CD4-positive, alpha-beta T cell treated with Interleukin-2 at 100 ng/mL for 4 hours (primary cell): ENCODE data around the gene TTC29.

Source experiments
- DNase-seq: peaks from one replicate; pipeline ENCODE4 v3.0.0-alpha.2; 2020; ENCODE audit warnings: low spot score

The TTC29 gene

DNA sequence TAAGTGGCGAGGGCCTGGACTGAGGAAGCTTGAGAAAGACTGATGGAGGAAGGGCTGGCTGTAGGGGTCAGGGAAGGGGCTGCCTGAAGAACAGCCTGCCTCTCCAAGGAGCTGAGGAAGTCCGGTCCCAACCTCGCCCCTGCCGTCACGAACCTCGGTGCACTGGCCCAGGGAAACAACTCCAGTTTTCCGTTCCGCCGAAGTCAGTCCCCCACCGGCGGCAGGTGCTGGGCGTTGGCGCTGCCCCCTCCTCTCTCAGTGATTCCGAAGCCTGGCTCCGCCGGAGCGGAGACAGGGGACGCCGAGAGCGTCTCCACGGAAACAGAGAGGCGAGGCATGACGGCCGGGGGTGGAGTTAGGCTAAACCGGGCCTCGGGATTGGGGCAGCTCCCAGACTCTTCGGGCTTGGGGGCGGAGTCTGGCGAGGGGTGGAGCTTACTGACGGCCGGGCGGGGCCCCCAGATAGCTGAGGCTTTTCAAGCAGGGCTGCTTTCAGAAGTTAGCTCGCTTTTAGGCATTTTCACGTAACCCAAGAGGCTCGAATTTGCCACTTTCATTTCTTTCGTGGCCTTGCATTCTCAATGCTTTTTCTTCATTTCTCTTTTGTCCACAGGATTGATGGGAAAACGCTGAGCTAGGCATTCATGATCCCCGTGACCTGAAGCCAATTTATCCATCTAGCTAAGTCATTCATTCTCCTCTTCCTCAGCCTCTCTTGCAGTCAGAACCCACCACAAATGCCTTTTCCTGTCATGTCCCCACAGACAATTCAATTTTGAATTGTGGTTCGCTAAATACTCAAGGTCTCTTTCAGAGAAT is at the start of gene TTC29:
TTC29 (minus strand) TSS at position 309 of the 819 bp plus-strand sequence. CDS start 5,969 bp downstream, outside the sequence.
- peak; percentile 83 for DNase-seq

DNA sequence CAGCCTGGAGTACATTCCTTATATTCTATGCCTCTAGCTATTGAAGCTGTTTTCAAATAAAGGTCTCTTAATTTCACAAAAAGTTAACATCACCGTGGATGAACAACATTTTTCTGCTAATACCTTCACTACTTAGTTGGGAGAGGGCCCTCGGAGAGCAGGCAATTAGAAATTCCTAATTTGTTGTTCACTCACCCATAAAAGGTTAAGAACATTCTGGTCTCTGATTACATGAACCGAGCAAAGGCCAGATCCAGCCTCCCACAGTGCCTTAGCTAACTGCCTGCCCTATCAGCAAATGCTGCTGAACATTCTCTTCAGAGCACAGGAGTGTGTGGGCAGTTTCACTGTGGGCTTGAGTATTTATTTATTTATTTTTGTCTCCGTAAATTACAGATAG is 36.0 kb upstream of the TTC29 start:
- no peak for DNase-seq

DNA sequence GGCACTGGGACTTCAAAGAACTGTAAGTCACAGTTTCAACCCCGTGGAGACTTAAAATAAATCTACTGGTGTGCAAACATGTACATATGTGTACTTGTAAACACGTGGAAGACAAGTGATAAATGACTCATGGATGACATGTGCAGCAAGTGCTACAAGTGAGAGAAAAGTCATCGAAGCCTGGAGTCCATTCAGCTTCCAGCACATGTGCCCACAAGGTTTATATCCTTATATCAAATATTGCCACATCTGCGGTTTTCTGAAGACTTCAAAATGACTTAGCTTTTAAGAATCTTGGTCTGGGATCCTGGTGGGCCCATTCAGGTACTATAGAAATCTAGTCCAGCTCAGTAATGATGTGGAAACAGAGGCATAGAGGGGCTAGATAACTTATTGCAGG is 33.0 kb upstream of the TTC29 start:
- DNase-seq = no peak

DNA sequence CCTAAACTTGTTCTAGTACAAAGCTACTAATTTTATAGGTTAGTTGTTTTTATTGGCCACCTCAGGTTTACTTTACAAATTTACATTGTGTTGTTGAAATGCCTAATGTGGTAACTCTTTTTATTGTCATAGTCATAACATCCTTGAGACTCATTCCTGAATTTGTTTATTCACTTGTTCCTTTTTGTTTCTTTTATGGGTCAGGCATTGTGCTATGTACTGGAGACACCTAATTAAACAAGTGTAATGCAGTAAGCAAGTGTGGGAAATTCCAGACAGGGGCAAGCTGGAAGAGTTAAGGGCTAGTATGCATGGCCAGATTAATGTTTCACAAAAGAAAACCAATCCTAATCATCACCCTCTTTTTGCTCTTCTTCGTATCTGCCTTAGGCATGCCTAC is 30.5 kb upstream of the TTC29 start:
- DNase-seq = no peak

GRCh38 chr4:146975527-146975926 is 29.9 kb upstream of the TTC29 start:
- DNase-seq = no peak

DNA sequence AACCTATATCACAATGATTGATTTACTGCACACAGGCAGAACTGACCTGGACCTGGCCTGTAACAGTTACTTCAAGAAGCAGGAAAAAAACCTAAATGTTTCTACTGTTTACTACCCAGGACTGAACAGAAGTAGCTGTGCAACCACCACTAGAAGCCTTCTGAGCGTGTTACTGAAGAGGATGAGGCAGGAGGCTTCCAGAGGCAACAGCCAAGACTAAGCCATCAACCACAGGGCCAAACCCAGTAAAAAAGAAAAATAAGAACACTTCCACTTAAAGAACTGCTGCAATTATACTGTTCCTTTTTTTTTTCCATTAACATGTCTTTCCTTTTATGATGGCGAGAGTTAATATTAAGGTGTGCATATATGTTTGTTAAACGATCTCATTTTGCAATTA is 29.4 kb upstream of the TTC29 start:
- no peak for DNase-seq

DNA sequence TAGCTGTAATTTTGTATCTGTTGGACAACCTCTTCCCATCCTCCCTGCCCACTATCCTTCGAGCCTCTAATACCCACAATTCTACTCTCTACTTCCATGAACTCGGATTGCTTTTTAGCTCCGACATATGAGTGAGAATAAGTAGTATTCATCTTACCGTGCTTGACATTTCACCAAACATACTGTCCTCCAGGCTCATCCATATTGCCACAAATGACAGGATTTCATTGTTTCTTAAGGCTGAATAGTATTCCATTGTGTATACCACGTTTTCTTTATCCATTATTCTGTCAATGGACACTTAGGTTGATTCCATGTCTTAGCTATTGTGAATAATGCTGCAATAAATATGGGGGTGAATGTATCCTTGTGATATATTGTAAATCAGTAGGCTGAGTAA is 26.4 kb upstream of the TTC29 start:
- DNase-seq = no peak

DNA sequence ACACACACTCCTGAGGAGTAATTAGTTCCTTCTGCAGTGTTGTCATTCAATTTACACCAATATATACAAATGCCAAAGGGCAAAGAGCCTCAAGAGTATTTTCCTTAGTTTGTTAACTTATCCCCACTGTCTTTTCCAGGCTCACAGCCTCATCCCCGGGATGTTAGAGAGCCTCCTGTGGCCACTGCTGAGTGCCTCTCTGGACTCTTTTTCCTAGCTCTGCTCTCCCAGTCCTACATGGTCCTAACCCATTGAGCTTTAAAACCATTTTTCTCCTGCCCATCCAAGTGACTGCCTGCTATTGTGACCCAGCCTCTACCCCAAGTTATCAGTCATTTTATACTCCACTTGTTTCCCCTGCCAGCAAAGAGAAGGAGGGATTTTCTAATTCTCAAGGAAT is 23.5 kb upstream of the TTC29 start:
- no peak for DNase-seq

DNA sequence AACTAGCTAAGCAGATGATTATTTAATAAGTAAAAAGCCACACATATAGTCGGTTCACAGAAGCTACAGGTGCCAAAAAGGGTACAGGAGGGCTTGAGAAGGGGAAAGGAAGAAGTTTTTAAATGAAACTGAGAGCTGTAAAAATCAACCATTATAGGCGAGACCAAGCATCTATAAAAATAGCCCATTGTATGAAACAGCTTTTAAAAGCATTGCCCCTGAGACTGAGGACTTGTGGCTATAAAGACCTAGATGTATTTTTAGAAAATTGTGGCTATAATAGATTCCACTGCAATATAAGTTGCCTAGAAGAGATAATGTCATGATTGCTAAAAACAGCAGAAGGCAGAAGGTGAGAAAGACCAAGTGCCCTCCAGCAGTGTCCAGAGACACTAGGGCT is 15.0 kb upstream of the TTC29 start:
- DNase-seq = no peak

GRCh38 chr4:146959692-146960091 is 14.0 kb upstream of the TTC29 start:
- DNase-seq = no peak

DNA sequence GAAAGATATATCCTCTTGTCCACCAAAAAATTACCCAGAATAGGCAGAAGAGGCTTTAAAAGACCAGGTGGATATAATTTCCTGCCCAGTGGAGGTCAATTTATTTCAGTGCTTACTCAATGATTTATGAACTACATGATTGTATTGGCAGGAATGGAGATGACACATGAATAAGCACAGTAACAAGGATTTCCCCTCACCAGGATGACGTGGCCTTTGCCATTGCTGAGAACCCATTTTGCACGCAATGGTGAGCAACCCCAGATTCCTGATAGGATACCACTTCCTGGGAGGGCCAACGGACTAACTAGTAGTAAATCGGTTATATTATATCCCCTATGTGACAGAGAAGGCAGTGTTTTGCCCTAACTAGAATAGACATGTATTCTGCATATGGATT is 11.6 kb upstream of the TTC29 start:
- DNase-seq = no peak

DNA sequence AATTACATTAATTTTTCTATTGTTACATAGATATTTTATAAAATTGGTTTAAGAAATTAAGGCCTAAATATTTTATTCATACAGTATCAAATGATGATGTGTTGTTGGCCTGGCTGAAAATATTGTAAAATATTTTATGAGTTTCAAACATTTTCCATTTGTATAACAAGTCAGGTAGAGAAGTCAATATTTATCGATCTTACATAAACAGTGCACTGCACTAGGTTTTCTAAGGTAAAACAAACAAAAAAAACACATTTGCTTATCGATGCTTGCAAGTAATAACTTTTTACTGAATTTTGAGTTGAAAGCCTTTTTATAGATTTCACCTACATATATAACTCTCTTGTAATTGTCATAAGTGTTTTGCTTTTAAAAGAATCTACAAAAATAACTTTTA is 7.2 kb upstream of the TTC29 start:
- DNase-seq = no peak

GRCh38 chr4:146949559-146949958 is 3.9 kb upstream of the TTC29 start:
- DNase-seq = no peak

- no peak for DNase-seq
Measured at GRCh38 chr4:146943691-146944375, 1.8 kb downstream of the TTC29 start.

GRCh38 chr4:146932116-146932515 is 13.5 kb downstream of the TTC29 start:
- no peak for DNase-seq

DNA sequence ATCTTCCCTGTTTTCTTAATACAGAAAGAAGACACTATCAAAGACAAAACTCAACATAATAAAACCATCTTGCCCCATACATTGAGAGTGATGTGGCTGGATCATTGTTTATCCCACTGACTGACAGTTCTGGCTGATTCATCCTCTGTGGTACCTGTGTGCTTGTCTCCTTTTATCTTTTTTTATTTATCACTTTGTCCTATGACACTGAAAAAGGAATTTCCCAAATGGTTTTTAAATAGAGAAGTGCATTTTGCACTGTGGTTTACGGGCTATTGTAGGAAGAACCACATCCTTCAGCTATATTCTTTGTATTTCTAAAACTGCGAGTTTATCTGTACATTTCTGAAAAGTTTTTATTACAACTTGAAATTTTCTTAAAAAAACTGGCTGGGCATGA is 15.0 kb downstream of the TTC29 start:
- DNase-seq = no peak

GRCh38 chr4:146927695-146928094 is 18.0 kb downstream of the TTC29 start:
- no peak for DNase-seq

DNA sequence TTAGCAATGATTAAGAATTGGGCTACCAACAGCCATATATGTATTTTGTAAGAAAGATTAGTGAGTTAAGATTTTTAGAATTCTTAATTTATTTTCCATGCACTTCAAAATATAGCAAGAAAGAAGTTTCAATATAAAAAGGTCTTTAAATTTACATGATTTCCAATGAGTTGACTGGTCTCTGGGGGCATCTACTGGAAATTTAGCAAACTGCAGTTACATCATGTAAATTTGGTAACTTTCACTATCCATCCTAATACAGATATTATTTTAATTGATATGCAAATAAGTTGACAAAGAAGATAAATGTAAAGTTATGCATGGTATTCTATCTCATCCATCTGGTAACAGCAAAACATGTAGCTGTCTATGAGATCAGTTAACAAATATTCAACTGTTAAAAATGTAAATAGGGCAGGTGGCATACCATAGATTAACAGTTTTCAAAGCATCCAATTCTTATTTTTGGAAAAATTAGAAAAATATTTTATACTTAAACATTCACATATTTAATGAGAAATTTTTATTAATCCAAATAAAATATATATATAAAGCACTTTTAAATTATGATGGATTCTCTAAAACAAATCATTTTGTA is 29.1 kb downstream of the TTC29 start:
- peak; percentile 38 for DNase-seq

GRCh38 chr4:146915132-146915531 is 30.5 kb downstream of the TTC29 start:
- no peak for DNase-seq

- no peak for DNase-seq
Measured at GRCh38 chr4:146900295-146900694, 45.4 kb downstream of the TTC29 start.

DNA sequence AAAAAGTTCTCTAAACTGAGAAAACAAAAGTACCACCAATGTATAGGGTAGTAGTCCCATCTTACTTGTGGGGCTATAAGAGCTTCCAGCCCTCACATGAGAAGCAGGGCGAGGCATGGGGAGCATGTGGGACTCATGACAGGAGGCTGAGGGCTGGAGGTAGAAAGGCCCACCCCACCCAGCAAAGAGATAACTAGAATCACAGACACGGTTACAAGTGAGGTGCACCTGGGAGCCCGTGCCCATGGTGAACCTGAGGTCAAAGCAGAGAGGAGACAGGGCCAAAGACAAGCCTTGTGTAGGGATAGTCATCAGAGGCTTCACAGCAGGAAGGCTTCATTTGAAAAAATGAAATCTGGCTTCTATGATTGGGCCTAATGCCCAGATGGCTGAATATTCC is 55.4 kb downstream of the TTC29 start:
- DNase-seq = no peak

GRCh38 chr4:146883070-146883469 is 62.6 kb downstream of the TTC29 start:
- no peak for DNase-seq

DNA sequence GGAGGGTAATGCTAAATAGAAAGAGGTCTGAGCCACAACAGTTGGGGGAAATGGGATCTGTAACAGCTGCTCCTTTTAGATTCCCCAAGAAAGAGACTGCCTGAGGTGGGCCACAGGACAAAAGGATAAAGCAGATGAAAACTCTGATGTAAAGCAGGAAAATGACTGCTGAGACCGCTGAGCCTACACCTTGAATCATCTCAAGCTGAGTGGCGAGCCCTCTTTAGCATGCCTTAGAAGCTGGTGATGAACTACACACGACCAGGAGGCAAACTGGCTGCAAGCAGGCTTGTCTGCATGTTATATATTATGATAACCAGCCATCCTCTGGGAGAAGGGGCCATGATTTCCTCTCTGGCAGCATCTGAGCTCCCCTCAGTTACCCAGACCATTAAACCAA is 88.4 kb downstream of the TTC29 start:
- DNase-seq = no peak
